HepG2 (cell line): ENCODE data around the gene ARHGEF1. TPM values are rescaled to one million over a fixed set of nuclear protein-coding genes. Genes with fewer than 3 reads are reported as not detected.

ENCODE experiments used
- GATAD1 ChIP-seq: IDR thresholded peaks from 2 replicates; pipeline ENCODE4 v1.6.1; 2016; ENCODE audit warnings: missing genetic modification reagents, missing compliant biosample characterization
- MBD4 ChIP-seq: IDR thresholded peaks from 2 replicates; pipeline ENCODE4 v1.6.1; 2012; ENCODE audit warnings: low read length, inconsistent platforms, borderline replicate concordance
- SIX1 ChIP-seq: sonication (generic); formaldehyde crosslinking; IDR thresholded peaks from 2 replicates; pipeline ENCODE4 v1.4.0; 2020; ENCODE audit warnings: missing genetic modification reagents, borderline replicate concordance
- SRF ChIP-seq: IDR thresholded peaks from 2 replicates; pipeline ENCODE4 v1.6.1; 2011; ENCODE audit warnings: mild to moderate bottlenecking, low read depth, low read length, moderate library complexity
- SSRP1 ChIP-seq: IDR thresholded peaks from 2 replicates; pipeline ENCODE4 v1.6.1; 2016; ENCODE audit warnings: control low read depth
- ZFP1 ChIP-seq: IDR thresholded peaks from 2 replicates; pipeline ENCODE4 v1.6.1; 2016
- ZNF563 ChIP-seq: sonication (generic); formaldehyde crosslinking; IDR thresholded peaks from 2 replicates; pipeline ENCODE4 v1.8.0; 2022; ENCODE audit warnings: mild to moderate bottlenecking, moderate library complexity, missing genetic modification reagents
- ZNF644 ChIP-seq: IDR thresholded peaks from 2 replicates; pipeline ENCODE4 v1.6.1; 2016; ENCODE audit warnings: low read depth
- ZNF670 ChIP-seq: sonication (generic); formaldehyde crosslinking; IDR thresholded peaks from 2 replicates; pipeline ENCODE4 v1.8.0; 2022; ENCODE audit warnings: mild to moderate bottlenecking, missing genetic modification reagents, borderline replicate concordance
- ZNF761 ChIP-seq: sonication (generic); formaldehyde crosslinking; conservative IDR thresholded peaks from 2 replicates; pipeline ENCODE4 v1.4.0; 2020; ENCODE audit warnings: mild to moderate bottlenecking, missing genetic modification reagents
- polyA plus RNA-seq, 8 experiments: library from polyadenylated mRNA; depleted of rRNA in 3 of 8; stranded (reverse) in 7 of 8; unstranded in 1 of 8; fragments of >200 nt; fragmentation: Illumina TruSeq in 4 of 8; extraction: Trizol in 4 of 8; gene quantifications; 2 replicates each; pipeline versions ENCODE4 v1.2.1 to v1.2.3, GENCODE V29; 2011 to 2016; ENCODE audit warnings: low read depth in 4 of 8, missing spikeins in 1 of 8, mixed read lengths in 1 of 8; ENCODE audit not compliant: insufficient read depth in 1 of 8
- total RNA-seq, 5 experiments: library from RNA; depleted of rRNA; stranded (reverse); fragments of >200 nt; fragmentation: Illumina TruSeq; extraction: Trizol; gene quantifications; 2 replicates each; pipeline ENCODE4 v1.2.3, GENCODE V29; 2016; ENCODE audit warnings: low read depth in 1 of 5
- TF ChIP-seq, protein P1 (sequence below): sonication (generic); formaldehyde crosslinking; IDR thresholded peaks from 2 replicates; pipeline ENCODE4 v1.9.0; 2021; ENCODE audit warnings: missing genetic modification reagents, borderline replicate concordance
- TF ChIP-seq, protein P2 (sequence below): IDR thresholded peaks from 2 replicates; pipeline ENCODE4 v1.6.1; 2016; ENCODE audit warnings: control low read depth
- TF ChIP-seq, protein P3 (sequence below): sonication (generic); formaldehyde crosslinking; IDR thresholded peaks from 2 replicates; pipeline ENCODE4 v1.9.0; 2021; ENCODE audit warnings: missing genetic modification reagents, mild to moderate bottlenecking, borderline replicate concordance
- TF ChIP-seq, protein P4 (sequence below): IDR thresholded peaks from 2 replicates; pipeline ENCODE4 v1.6.1; 2016; ENCODE audit warnings: missing compliant biosample characterization, missing genetic modification reagents, borderline replicate concordance
- TF ChIP-seq, protein P5 (sequence below): sonication (generic); formaldehyde crosslinking; IDR thresholded peaks from 2 replicates; pipeline ENCODE4 v1.5.0; 2020; ENCODE audit warnings: mild to moderate bottlenecking, missing genetic modification reagents
- TF ChIP-seq, protein P6 (sequence below): sonication (generic); formaldehyde crosslinking; IDR thresholded peaks from 2 replicates; pipeline ENCODE4 v1.5.0; 2020; ENCODE audit warnings: missing genetic modification reagents, mild to moderate bottlenecking, borderline replicate concordance

The ARHGEF1 gene
- total and polyA plus RNA-seq, 2 of the 13 experiments (the other 11 are each of a cell fraction or from before 2014, with no cell fraction given) = 33.7 to 34.7 TPM

DNA sequence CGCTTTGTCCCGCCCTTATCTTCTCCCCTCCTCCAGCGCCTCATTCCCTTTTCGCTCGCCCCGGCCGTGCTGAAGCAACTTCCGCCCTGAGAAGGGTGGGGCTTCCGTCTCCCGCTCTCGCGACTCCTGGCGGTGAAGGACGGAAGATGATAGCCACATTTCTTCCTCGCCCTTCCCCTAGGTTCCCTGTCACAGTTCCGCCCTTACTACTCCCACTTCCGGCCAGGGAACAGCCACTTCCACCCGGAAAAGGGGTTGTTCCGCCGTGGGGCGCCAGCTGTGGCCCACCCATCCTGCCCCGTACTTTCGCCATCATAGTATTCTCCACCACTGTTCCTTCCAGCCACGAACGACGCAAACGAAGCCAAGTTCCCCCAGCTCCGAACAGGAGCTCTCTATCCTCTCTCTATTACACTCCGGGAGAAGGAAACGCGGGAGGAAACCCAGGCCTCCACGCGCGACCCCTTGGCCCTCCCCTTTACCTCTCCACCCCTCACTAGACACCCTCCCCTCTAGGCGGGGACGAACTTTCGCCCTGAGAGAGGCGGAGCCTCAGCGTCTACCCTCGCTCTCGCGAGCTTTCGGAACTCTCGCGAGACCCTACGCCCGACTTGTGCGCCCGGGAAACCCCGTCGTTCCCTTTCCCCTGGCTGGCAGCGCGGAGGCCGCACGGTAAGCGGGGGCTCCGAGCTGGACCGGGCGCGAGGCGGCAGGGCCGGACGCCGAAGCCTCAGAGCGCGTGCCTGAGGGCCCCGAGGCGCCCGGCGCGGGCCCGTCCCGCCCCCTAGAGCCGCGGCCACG is 23.2 kb upstream of the ARHGEF1 start, which contains the start of gene RPS19 (continued):
- TF ChIP-seq, protein P1, sequence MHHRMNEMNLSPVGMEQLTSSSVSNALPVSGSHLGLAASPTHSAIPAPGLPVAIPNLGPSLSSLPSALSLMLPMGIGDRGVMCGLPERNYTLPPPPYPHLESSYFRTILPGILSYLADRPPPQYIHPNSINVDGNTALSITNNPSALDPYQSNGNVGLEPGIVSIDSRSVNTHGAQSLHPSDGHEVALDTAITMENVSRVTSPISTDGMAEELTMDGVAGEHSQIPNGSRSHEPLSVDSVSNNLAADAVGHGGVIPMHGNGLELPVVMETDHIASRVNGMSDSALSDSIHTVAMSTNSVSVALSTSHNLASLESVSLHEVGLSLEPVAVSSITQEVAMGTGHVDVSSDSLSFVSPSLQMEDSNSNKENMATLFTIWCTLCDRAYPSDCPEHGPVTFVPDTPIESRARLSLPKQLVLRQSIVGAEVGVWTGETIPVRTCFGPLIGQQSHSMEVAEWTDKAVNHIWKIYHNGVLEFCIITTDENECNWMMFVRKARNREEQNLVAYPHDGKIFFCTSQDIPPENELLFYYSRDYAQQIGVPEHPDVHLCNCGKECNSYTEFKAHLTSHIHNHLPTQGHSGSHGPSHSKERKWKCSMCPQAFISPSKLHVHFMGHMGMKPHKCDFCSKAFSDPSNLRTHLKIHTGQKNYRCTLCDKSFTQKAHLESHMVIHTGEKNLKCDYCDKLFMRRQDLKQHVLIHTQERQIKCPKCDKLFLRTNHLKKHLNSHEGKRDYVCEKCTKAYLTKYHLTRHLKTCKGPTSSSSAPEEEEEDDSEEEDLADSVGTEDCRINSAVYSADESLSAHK = no peak
- peak; percentile 54; the same call in 1 of the 2 replicates for TF ChIP-seq ZNF670 (CRISPR knock-in tag)
- TF ChIP-seq, protein P2, sequence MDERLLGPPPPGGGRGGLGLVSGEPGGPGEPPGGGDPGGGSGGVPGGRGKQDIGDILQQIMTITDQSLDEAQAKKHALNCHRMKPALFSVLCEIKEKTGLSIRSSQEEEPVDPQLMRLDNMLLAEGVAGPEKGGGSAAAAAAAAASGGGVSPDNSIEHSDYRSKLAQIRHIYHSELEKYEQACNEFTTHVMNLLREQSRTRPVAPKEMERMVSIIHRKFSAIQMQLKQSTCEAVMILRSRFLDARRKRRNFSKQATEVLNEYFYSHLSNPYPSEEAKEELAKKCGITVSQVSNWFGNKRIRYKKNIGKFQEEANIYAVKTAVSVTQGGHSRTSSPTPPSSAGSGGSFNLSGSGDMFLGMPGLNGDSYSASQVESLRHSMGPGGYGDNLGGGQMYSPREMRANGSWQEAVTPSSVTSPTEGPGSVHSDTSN (CRISPR knock-in tag) = no peak
- TF ChIP-seq, protein P3, sequence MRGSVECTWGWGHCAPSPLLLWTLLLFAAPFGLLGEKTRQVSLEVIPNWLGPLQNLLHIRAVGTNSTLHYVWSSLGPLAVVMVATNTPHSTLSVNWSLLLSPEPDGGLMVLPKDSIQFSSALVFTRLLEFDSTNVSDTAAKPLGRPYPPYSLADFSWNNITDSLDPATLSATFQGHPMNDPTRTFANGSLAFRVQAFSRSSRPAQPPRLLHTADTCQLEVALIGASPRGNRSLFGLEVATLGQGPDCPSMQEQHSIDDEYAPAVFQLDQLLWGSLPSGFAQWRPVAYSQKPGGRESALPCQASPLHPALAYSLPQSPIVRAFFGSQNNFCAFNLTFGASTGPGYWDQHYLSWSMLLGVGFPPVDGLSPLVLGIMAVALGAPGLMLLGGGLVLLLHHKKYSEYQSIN (CRISPR knock-in tag) = no peak
- no peak for TF ChIP-seq ZNF761 (CRISPR knock-in tag)
- no peak; the same call in none of the 2 replicates for TF ChIP-seq ZNF563 (CRISPR knock-in tag)
- peak; percentile 42; the same call in 1 of the 2 replicates for TF ChIP-seq ZFP1 (CRISPR knock-in tag)
- TF ChIP-seq ZNF644 = no peak
- TF ChIP-seq, protein P4, sequence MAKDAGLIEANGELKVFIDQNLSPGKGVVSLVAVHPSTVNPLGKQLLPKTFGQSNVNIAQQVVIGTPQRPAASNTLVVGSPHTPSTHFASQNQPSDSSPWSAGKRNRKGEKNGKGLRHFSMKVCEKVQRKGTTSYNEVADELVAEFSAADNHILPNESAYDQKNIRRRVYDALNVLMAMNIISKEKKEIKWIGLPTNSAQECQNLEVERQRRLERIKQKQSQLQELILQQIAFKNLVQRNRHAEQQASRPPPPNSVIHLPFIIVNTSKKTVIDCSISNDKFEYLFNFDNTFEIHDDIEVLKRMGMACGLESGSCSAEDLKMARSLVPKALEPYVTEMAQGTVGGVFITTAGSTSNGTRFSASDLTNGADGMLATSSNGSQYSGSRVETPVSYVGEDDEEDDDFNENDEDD (CRISPR knock-in tag) = peak; percentile 85
- TF ChIP-seq MBD4 = no peak
- TF ChIP-seq GATAD1 (CRISPR knock-in tag) = peak; percentile 84
- no peak; the same call in 1 of the 2 replicates for TF ChIP-seq SSRP1 (CRISPR knock-in tag)
- TF ChIP-seq, protein P5, sequence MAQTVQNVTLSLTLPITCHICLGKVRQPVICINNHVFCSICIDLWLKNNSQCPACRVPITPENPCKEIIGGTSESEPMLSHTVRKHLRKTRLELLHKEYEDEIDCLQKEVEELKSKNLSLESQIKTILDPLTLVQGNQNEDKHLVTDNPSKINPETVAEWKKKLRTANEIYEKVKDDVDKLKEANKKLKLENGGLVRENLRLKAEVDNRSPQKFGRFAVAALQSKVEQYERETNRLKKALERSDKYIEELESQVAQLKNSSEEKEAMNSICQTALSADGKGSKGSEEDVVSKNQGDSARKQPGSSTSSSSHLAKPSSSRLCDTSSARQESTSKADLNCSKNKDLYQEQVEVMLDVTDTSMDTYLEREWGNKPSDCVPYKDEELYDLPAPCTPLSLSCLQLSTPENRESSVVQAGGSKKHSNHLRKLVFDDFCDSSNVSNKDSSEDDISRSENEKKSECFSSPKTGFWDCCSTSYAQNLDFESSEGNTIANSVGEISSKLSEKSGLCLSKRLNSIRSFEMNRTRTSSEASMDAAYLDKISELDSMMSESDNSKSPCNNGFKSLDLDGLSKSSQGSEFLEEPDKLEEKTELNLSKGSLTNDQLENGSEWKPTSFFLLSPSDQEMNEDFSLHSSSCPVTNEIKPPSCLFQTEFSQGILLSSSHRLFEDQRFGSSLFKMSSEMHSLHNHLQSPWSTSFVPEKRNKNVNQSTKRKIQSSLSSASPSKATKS (CRISPR knock-in tag) = peak; percentile 77; the same call in 1 of the 2 replicates
- TF ChIP-seq, protein P6, sequence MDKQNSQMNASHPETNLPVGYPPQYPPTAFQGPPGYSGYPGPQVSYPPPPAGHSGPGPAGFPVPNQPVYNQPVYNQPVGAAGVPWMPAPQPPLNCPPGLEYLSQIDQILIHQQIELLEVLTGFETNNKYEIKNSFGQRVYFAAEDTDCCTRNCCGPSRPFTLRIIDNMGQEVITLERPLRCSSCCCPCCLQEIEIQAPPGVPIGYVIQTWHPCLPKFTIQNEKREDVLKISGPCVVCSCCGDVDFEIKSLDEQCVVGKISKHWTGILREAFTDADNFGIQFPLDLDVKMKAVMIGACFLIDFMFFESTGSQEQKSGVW (CRISPR knock-in tag) = no peak
- TF ChIP-seq SIX1 = 0 out of 2 replicates have a peak, but pooled peaks have one; percentile 8
- 0 out of 2 replicates have a peak, but pooled peaks have one; percentile 25 for TF ChIP-seq SRF
